GM06990 (cell line): Measurements from ENCODE around the gene ADAMTS2.

ENCODE experiments used
- DNase-seq: peaks from one replicate; pipeline ENCODE4 v3.0.0-alpha.2; 2011; ENCODE audit not compliant: insufficient read length; ENCODE audit errors: extremely low read depth
- H3K27me3 ChIP-seq: replicated peaks from 2 replicates; pipeline ENCODE4 v1.6.0; 2011; ENCODE audit warnings: low read length; ENCODE audit not compliant: control insufficient read depth, insufficient read depth
- H3K36me3 ChIP-seq: 2 replicates; pipeline ENCODE4 v1.5.1; 2011; ENCODE audit warnings: low read length; ENCODE audit not compliant: control insufficient read depth, insufficient read depth
- H3K4me3 ChIP-seq: replicated peaks from 2 replicates; pipeline ENCODE4 v1.5.1; 2011; ENCODE audit warnings: low read depth, mild to moderate bottlenecking, control low read depth, low read length
- CTCF ChIP-seq: IDR thresholded peaks from 2 replicates; pipeline ENCODE4 v1.5.1; 2011; ENCODE audit warnings: low read length, control low read depth, mild to moderate bottlenecking, inconsistent platforms; ENCODE audit not compliant: insufficient read depth, poor library complexity, severe bottlenecking

The ADAMTS2 gene

GRCh38 chr5:179309751-179310320 lies 35.4 kb downstream of the ADAMTS2 start:
- no peak for TF ChIP-seq CTCF
- no peak overlapping the region for H3K4me3 ChIP-seq
- no peaks in the 10 kb centered on the region for H3K36me3 ChIP-seq
- no peak for DNase-seq
- H3K27me3 ChIP-seq: no peaks in the 10 kb centered on the region

- H3K36me3 ChIP-seq: no peaks in the 10 kb centered on the region
- no peaks in the 10 kb centered on the region for H3K27me3 ChIP-seq
- no peak for DNase-seq
- TF ChIP-seq CTCF: no peak
- H3K4me3 ChIP-seq: no peak overlapping the region
Measured at GRCh38 chr5:179309383-179309670, 35.9 kb downstream of the ADAMTS2 start.

GRCh38 chr5:179308563-179309382 lies 36.5 kb downstream of the ADAMTS2 start:
- Histone ChIP-seq H3K36me3 (no peaks in the 10 kb centered on the region), H3K4me3 (no peak overlapping the region), H3K27me3 (no peaks in the 10 kb centered on the region)
- no peak for DNase-seq
- TF ChIP-seq CTCF: no peak

GRCh38 chr5:179307931-179308471 lies 37.3 kb downstream of the ADAMTS2 start:
- Histone ChIP-seq H3K27me3 (no peaks in the 10 kb centered on the region), H3K36me3 (no peaks in the 10 kb centered on the region), H3K4me3 (no peak overlapping the region)
- no peak for DNase-seq
- no peak for TF ChIP-seq CTCF

- no peak overlapping the region for H3K4me3 ChIP-seq
- TF ChIP-seq CTCF: no peak
- DNase-seq: no peak
- H3K36me3 ChIP-seq: no peaks in the 10 kb centered on the region
- H3K27me3 ChIP-seq: no peaks in the 10 kb centered on the region
Measured at GRCh38 chr5:179307013-179307800, 38.1 kb downstream of the ADAMTS2 start.
